Measurements from ENCODE around the gene JAK1. TPM values are rescaled to one million over a fixed set of nuclear protein-coding genes. Genes with fewer than 3 reads are reported as not detected.

Gene JAK1
- total RNA-seq, 3 donors from 2014 or later (not counting 1 experiment from before 2014, with no cell fraction given): 507 to 626 (median 526) TPM

DNA sequence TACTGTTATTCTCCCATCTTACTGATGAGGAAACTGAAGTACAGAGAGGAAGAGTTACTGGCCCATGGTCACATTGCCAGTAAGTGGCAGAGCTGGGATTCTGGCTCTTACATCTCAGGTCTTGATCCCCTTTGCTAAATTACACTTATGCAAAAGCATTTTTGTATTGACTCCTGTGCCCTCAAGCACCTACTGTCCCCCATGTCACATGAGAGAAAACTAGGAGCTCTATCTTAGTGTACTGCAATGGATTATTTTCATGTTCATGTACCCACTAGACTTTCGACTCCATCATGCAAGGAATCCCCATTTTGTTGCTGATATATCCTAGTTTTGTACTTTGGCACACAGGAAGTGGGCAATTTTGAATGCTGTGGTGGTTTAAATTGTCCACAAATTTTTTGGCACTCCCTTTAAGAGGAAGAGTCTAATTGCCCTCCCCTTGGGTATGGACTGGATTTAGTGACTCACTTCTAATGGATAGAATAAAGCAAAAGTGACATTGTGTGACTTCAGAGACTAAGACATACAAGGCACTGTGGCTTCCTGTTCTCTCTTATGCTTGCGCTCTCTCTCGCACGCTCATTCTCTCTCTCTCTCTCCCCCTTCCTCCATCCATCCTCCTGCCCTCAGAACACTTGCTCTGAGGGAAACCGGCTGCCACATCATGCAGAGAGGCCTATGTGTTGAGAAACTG lies 43.5 kb upstream of the JAK1 start:
- ATAC-seq (peak; percentile 52 to 69 (median 55)), DNase-seq (peak in 1 of 2 donors; percentile 19)
- no peaks in the 10 kb centered on the region for H3K36me3 Mint-ChIP-seq
- Histone ChIP-seq H3K4me1 (ENCODE audit: control insufficient read depth, insufficient read depth, low read length) (peaks cover 33% of the 10 kb centered on the region), H3K4me3 (ENCODE audit: low read length) (no peak overlapping the region), H3K27me3 (ENCODE audit: control insufficient read depth, insufficient read depth, low read length) (no peaks in the 10 kb centered on the region), H3K36me3 (ENCODE audit: control insufficient read depth, insufficient read depth, low read length) (no peaks in the 10 kb centered on the region), H3K9me3 (ENCODE audit: control insufficient read depth, insufficient read depth, low read length) (peaks cover 3% of the 10 kb centered on the region), H3K27ac (ENCODE audit: low read length) (peak overlapping the region; percentile 14)
- peaks cover 0 to 2% of the 10 kb centered on the region in 2 donors for H3K9me3 Mint-ChIP-seq
- intact Hi-C loops (cut with micrococcal nuclease): loop anchor here (5.0 kb wide), 1 partner anchor 128 kb away; no protein-coding TSS in a partner anchor
- peaks cover 42 to 45% of the 10 kb centered on the region in 2 donors for H3K4me1 Mint-ChIP-seq
- WGBS (ENCODE audit: insufficient coverage): 49% methylated on average over 5 of the region's 5 CpGs
- peak overlapping the region; percentile 61 for H3K4me3 Mint-ChIP-seq
- H3K27ac Mint-ChIP-seq: peak overlapping the region; percentile 68 to 79
- TF ChIP-seq, protein P1, sequence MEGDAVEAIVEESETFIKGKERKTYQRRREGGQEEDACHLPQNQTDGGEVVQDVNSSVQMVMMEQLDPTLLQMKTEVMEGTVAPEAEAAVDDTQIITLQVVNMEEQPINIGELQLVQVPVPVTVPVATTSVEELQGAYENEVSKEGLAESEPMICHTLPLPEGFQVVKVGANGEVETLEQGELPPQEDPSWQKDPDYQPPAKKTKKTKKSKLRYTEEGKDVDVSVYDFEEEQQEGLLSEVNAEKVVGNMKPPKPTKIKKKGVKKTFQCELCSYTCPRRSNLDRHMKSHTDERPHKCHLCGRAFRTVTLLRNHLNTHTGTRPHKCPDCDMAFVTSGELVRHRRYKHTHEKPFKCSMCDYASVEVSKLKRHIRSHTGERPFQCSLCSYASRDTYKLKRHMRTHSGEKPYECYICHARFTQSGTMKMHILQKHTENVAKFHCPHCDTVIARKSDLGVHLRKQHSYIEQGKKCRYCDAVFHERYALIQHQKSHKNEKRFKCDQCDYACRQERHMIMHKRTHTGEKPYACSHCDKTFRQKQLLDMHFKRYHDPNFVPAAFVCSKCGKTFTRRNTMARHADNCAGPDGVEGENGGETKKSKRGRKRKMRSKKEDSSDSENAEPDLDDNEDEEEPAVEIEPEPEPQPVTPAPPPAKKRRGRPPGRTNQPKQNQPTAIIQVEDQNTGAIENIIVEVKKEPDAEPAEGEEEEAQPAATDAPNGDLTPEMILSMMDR (IDR thresholded peaks at IDR 0.05): no peak
- H3K27me3 Mint-ChIP-seq (ENCODE audit: low read depth in 2 of 2): no peaks in the 10 kb centered on the region

DNA sequence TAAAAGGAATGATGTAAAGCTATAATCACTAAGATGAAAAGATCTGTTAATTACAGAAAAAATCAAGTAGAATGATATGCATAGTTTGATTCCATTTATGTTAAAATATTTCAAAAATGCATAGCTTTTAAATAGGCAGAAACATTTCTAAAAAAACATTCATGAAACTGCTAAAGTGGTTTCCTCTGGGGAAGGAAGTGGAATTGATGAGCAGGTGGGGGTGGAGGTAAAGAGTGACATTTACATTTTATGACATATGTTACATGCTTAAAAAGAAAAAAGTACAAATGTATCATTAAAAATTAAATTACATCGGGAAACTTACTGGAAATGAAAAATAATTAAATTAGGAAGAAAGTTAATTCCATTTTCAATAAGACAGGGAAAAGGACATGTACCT lies 42.8 kb upstream of the JAK1 start:
- Mint-ChIP-seq H3K27ac (peak overlapping the region; percentile 68 to 79), H3K4me3 (peak overlapping the region; percentile 73), H3K4me1 (peaks cover 40 to 44% of the 10 kb centered on the region in 2 donors), H3K36me3 (no peaks in the 10 kb centered on the region), H3K27me3 (ENCODE audit: low read depth in 2 of 2) (no peaks in the 10 kb centered on the region), H3K9me3 (peaks cover 0 to 2% of the 10 kb centered on the region in 2 donors)
- TF ChIP-seq, protein P1 (IDR thresholded peaks at IDR 0.05): no peak
- Histone ChIP-seq H3K4me3 (ENCODE audit: low read length) (no peak overlapping the region), H3K9me3 (ENCODE audit: control insufficient read depth, insufficient read depth, low read length) (peaks cover 3% of the 10 kb centered on the region), H3K36me3 (ENCODE audit: control insufficient read depth, insufficient read depth, low read length) (no peaks in the 10 kb centered on the region), H3K4me1 (ENCODE audit: control insufficient read depth, insufficient read depth, low read length) (peaks cover 33% of the 10 kb centered on the region), H3K27ac (ENCODE audit: low read length) (no peak overlapping the region), H3K27me3 (ENCODE audit: control insufficient read depth, insufficient read depth, low read length) (no peaks in the 10 kb centered on the region)
- ATAC-seq: no peak
- WGBS (ENCODE audit: insufficient coverage): no CpG with 5 or more reads among the region's 1 CpG
- DNase-seq: peak in 1 of 2 donors; percentile 27
- intact Hi-C loops (cut with micrococcal nuclease): loop anchor here (5.0 kb wide), 1 partner anchor 127 kb away; no protein-coding TSS in a partner anchor

DNA sequence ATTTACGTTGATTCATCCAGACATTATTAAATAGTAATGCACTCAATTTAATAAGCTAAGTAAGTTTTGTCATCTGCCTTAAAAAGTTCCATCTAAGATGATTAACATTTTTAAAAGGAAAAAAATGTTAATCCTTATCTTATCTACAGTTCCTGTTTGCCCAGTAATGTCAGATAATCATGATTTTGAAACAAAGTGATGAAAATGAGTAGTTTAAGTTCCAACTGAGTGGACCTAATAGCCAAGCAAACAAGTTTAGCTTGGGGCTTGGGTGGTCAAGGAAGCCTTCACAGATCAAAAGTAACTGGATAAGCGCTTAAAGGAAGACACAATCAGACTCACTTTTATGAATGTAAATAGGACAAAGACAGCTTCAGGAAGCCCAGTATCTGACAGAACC lies 40.5 kb upstream of the JAK1 start:
- H3K4me3 Mint-ChIP-seq: no peak overlapping the region
- peaks cover 3% of the 10 kb centered on the region for H3K9me3 ChIP-seq (ENCODE audit: control insufficient read depth, insufficient read depth, low read length)
- H3K36me3 ChIP-seq (ENCODE audit: control insufficient read depth, insufficient read depth, low read length): no peaks in the 10 kb centered on the region
- no peaks in the 10 kb centered on the region for H3K27me3 Mint-ChIP-seq (ENCODE audit: low read depth in 2 of 2)
- no peak overlapping the region for H3K4me3 ChIP-seq (ENCODE audit: low read length)
- no peak for ATAC-seq
- peaks cover 39 to 49% of the 10 kb centered on the region in 2 donors for H3K4me1 Mint-ChIP-seq
- intact Hi-C loops (cut with micrococcal nuclease): loop anchor here (5.0 kb wide), 1 partner anchor 125 kb away; no protein-coding TSS in a partner anchor
- WGBS (ENCODE audit: insufficient coverage): 100% methylated on average over 1 of the region's 2 CpGs
- DNase-seq: no peak
- peak overlapping the region in 1 of 2 donors; percentile 21 for H3K27ac Mint-ChIP-seq
- TF ChIP-seq, protein P1 (IDR thresholded peaks at IDR 0.05): no peak
- H3K36me3 Mint-ChIP-seq: no peaks in the 10 kb centered on the region
- H3K4me1 ChIP-seq (ENCODE audit: control insufficient read depth, insufficient read depth, low read length): peaks cover 36% of the 10 kb centered on the region
- H3K9me3 Mint-ChIP-seq: no peaks in the 10 kb centered on the region
- H3K27me3 ChIP-seq (ENCODE audit: control insufficient read depth, insufficient read depth, low read length): no peaks in the 10 kb centered on the region
- H3K27ac ChIP-seq (ENCODE audit: low read length): no peak overlapping the region
